ENCODE measurements around the gene ALPK1. TPM values are rescaled to one million over a fixed set of nuclear protein-coding genes. Genes with fewer than 3 reads are reported as not detected.

ALPK1 gene
- total and polyA plus RNA-seq, 2 of the 4 experiments (the other 2 are of a cell fraction) = 3.3 to 7.9 TPM

DNA sequence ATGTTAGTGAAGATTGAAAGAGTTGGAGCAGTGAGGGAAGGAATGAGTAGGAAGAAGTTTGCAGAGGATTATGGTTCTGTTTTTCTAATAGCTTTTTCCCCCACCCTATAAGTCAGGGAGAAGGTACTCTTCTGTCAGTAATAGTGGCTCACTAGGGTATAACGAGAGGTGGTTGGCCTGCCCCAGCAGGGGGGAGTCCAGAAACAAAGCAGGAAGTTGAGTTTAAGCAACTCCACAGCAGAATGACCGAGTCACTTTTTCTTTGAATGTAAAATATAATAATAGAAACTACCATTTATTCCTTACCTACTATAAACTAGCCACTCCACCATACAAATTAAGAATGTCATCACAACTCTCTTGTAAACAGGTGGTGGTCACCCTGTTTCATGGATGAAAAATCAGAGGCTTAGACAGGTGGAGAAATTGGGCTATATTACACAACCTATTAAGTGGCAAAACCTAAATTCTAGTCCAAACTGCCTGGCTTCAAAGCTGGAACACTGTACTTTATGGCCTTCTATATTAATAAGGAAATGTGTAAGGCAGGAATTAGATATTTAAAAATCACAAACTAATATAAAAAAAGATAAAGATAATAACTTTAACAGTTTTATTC is 43.7 kb upstream of the ALPK1 start:
- Histone ChIP-seq H3K9me1 (ENCODE audit: insufficient read depth, low read length) (no peaks in the 10 kb centered on the region), H2AK9ac (replicated peaks; ENCODE audit: low read depth, low read length, poor library complexity) (no peak overlapping the region), H2BK20ac (ENCODE audit: low read depth, low read length) (no peak overlapping the region), H2AK5ac (ENCODE audit: low read depth, low read length) (no peak overlapping the region), H3K14ac (replicated peaks; ENCODE audit: low read depth, low read length) (no peak overlapping the region), H4K8ac (ENCODE audit: low read depth in 2 of 2, low read length in 2 of 2) (no peak overlapping the region), H3K27ac (ENCODE audit: insufficient read depth, low read length) (no peak overlapping the region), H3K4me1 (ENCODE audit: control insufficient read depth, insufficient read depth, low read length) (no peaks in the 10 kb centered on the region; the same call in 1 of the 2 replicates), H2BK120ac (ENCODE audit: low read depth, low read length) (no peak overlapping the region), H3K4me3 (ENCODE audit: insufficient read depth, low read depth, low read length) (no peak overlapping the region), H3K9me3 (ENCODE audit: control insufficient read depth, insufficient read depth, low read length) (no peaks in the 10 kb centered on the region), H3K4me2 (ENCODE audit: low read depth, low read length) (no peak overlapping the region), H3K36me3 (ENCODE audit: control insufficient read depth, insufficient read depth, low read length) (no peaks in the 10 kb centered on the region), H4K91ac (ENCODE audit: insufficient read depth, low read depth, low read length) (no peak overlapping the region), H3K56ac (ENCODE audit: extremely low read depth, insufficient read depth, low read length) (no peak overlapping the region), H3K4ac (ENCODE audit: low read depth, low read length) (no peak overlapping the region), H3K79me1 (ENCODE audit: low read depth in 1 of 2, low read length in 2 of 2) (peaks cover 3 to 7% of the 10 kb centered on the region in 2 experiments; a peak in 1 of 4 replicates), H4K5ac (ENCODE audit: low read depth, low read length) (no peak overlapping the region), H2BK15ac (ENCODE audit: low read depth, low read length) (no peak overlapping the region), H3K27me3 (ENCODE audit: control insufficient read depth, insufficient read depth, low read length) (no peaks in the 10 kb centered on the region), H2BK5ac (ENCODE audit: low read depth, low read length, poor library complexity, severe bottlenecking) (no peak overlapping the region), H4K20me1 (ENCODE audit: insufficient read depth, low read length) (no peaks in the 10 kb centered on the region), H3K18ac (ENCODE audit: low read depth, low read length) (no peak overlapping the region), H3K9ac (ENCODE audit: low read depth, low read length) (no peak overlapping the region), H2AFZ (replicated peaks; ENCODE audit: low read length, poor library complexity) (no peak overlapping the region), H3K23ac (ENCODE audit: low read depth, low read length) (no peak overlapping the region)
- in situ Hi-C loops (cut with MboI; ENCODE audit: low sequenced_read_pairs) = no loop called here
- TF ChIP-seq BHLHE40 (IDR thresholded peaks at IDR 0.05; ENCODE audit: low read depth, low read length) = no peak
- TF ChIP-seq MAZ (IDR thresholded peaks at IDR 0.05; ENCODE audit: borderline replicate concordance, low read depth, low read length) = no peak
- TF ChIP-seq CHD1 (IDR thresholded peaks at IDR 0.05; ENCODE audit: low read depth, low read length) = no peak
- TF ChIP-seq RFX5 (IDR thresholded peaks at IDR 0.05; ENCODE audit: low read depth, low read length) = no peak
- TF ChIP-seq, protein P1, sequence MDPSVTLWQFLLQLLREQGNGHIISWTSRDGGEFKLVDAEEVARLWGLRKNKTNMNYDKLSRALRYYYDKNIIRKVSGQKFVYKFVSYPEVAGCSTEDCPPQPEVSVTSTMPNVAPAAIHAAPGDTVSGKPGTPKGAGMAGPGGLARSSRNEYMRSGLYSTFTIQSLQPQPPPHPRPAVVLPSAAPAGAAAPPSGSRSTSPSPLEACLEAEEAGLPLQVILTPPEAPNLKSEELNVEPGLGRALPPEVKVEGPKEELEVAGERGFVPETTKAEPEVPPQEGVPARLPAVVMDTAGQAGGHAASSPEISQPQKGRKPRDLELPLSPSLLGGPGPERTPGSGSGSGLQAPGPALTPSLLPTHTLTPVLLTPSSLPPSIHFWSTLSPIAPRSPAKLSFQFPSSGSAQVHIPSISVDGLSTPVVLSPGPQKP (IDR thresholded peaks at IDR 0.05; ENCODE audit: borderline replicate concordance, low read depth, low read length) = no peak
- TF ChIP-seq, protein P2, sequence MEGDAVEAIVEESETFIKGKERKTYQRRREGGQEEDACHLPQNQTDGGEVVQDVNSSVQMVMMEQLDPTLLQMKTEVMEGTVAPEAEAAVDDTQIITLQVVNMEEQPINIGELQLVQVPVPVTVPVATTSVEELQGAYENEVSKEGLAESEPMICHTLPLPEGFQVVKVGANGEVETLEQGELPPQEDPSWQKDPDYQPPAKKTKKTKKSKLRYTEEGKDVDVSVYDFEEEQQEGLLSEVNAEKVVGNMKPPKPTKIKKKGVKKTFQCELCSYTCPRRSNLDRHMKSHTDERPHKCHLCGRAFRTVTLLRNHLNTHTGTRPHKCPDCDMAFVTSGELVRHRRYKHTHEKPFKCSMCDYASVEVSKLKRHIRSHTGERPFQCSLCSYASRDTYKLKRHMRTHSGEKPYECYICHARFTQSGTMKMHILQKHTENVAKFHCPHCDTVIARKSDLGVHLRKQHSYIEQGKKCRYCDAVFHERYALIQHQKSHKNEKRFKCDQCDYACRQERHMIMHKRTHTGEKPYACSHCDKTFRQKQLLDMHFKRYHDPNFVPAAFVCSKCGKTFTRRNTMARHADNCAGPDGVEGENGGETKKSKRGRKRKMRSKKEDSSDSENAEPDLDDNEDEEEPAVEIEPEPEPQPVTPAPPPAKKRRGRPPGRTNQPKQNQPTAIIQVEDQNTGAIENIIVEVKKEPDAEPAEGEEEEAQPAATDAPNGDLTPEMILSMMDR (conservative IDR thresholded peaks at IDR 0.05; ENCODE audit: low read depth, low read length) = no peak
- no peak for TF ChIP-seq RCOR1 (IDR thresholded peaks at IDR 0.05; ENCODE audit: insufficient replicate concordance, low read length)
- TF ChIP-seq MAFK (IDR thresholded peaks at IDR 0.05; ENCODE audit: low read depth, low read length) = no peak
- TF ChIP-seq MXI1 (IDR thresholded peaks at IDR 0.05; ENCODE audit: borderline replicate concordance, low read depth, low read length) = no peak
- no peak for TF ChIP-seq SMC3 (IDR thresholded peaks at IDR 0.05; ENCODE audit: low read depth, low read length)
- no peak for ATAC-seq (ENCODE audit: low read depth)
- dilution Hi-C loops (cut with HindIII; ENCODE audit: low sequenced_read_pairs, unreplicated experiment) = no loop called here
- DNase-seq = no peak
- ChIA-PET CTCF (interaction anchor here (0.9 kb wide), 1 partner anchor 11 kb away, joined by 5 read pairs; no protein-coding TSS in a partner anchor), POLR2A (ENCODE audit: unreplicated experiment) (no interaction called here)
- no TSS peak for BruUV-seq (replicated peaks)
- no CpG with 5 or more reads among the region's 2 CpGs for WGBS, 2 experiments (ENCODE audit: extremely low coverage in 2 of 2, insufficient read length in 1 of 2)
- intact Hi-C loops (cut with micrococcal nuclease) = no loop called here
